ENCODE results near the gene TIMM44. TPM values are rescaled to one million over a fixed set of nuclear protein-coding genes. Genes with fewer than 3 reads are reported as not detected.

The TIMM44 gene
- total and polyA plus RNA-seq, 2 of the 8 experiments (the other 6 are each of a cell fraction or from before 2014, with no cell fraction given): 131 to 150 TPM

GRCh38 chr19:7965259-7965841, 21.9 kb upstream of the TIMM44 start (continued):
- no peak for TF ChIP-seq RFX5 (IDR thresholded peaks at IDR 0.05; ENCODE audit: borderline replicate concordance, low read depth, low read length)
- no peak for TF ChIP-seq FOSL1 (IDR thresholded peaks at IDR 0.05; ENCODE audit: insufficient read depth, low read depth, low read length)
- TF ChIP-seq CEBPB (IDR thresholded peaks at IDR 0.05; ENCODE audit: low read depth, low read length): no peak
- no peak for TF ChIP-seq SIX5 (IDR thresholded peaks at IDR 0.05; ENCODE audit: low read depth, low read length)
- no peak for TF ChIP-seq RXRA (IDR thresholded peaks at IDR 0.05; ENCODE audit: insufficient read depth, low read depth, low read length)
- no peak for TF ChIP-seq TEAD4 (IDR thresholded peaks at IDR 0.05; ENCODE audit: low read depth, low read length)
- no peak for TF ChIP-seq TAF7 (optimal IDR thresholded peaks at IDR 0.05; ENCODE audit: borderline replicate concordance, low read depth, low read length)
